GM12878 (cell line): ENCODE data around the gene TGM5. TPM values are rescaled to one million over a fixed set of nuclear protein-coding genes. Genes with fewer than 3 reads are reported as not detected.

Experiments used
- BCL11A ChIP-seq: IDR thresholded peaks from 2 replicates; pipeline ENCODE4 v1.6.1; 2011; ENCODE audit warnings: low read depth, low read length
- CEBPZ ChIP-seq: fragments of 150-350 bp; IDR thresholded peaks from 2 replicates; pipeline ENCODE4 v1.6.1; 2016; ENCODE audit warnings: low read depth, low read length
- CHD2 ChIP-seq: IDR thresholded peaks from 2 replicates; pipeline ENCODE4 v1.6.1; 2011; ENCODE audit warnings: low read depth, low read length, improper control_type of control experiment, borderline replicate concordance
- MAX ChIP-seq: IDR thresholded peaks from 2 replicates; pipeline ENCODE4 v1.6.1; 2012; ENCODE audit warnings: low read depth, low read length, improper control_type of control experiment
- NKRF ChIP-seq: fragments of 450-650 bp; conservative IDR thresholded peaks from 2 replicates; pipeline ENCODE4 v1.6.1; 2017; ENCODE audit warnings: mild to moderate bottlenecking, moderate library complexity
- POLR2AphosphoS5 ChIP-seq: IDR thresholded peaks from 2 replicates; pipeline ENCODE4 v1.6.1; 2011; ENCODE audit warnings: mild to moderate bottlenecking, low read length, inconsistent platforms
- ZBTB40 ChIP-seq: fragments of 450-650 bp; IDR thresholded peaks from 2 replicates; pipeline ENCODE4 v1.6.1; 2016; ENCODE audit warnings: mild to moderate bottlenecking, moderate library complexity, borderline replicate concordance
- polyA plus RNA-seq, 11 experiments: library from polyadenylated mRNA; depleted of rRNA in 4 of 11; unstranded in 6 of 11; stranded (reverse) in 5 of 11; fragments of >200 nt; fragmentation: Nextera tagmentation in 4 of 11; fragmentation: Illumina TruSeq in 1 of 11; extraction: Ambion mirVana in 4 of 11; extraction: Trizol in 1 of 11; gene quantifications; 1 replicate in 1 of 11; 2 replicates in 10 of 11; pipeline versions ENCODE4 v1.2.1 to v1.2.3, GENCODE V29; 2011 to 2016; ENCODE audit warnings: inconsistent platforms in 2 of 11, missing spikeins in 2 of 11, low read depth in 1 of 11
- total RNA-seq, 4 experiments: library from RNA; depleted of rRNA in 3 of 4; stranded (reverse); fragments of >200 nt in 3 of 4; fragmentation: Illumina TruSeq in 1 of 4; extraction: Trizol in 1 of 4; gene quantifications; 2 replicates each; pipeline versions ENCODE4 v1.2.1 to v1.2.3, GENCODE V29; 2013 to 2021

TGM5 gene
- total and polyA plus RNA-seq, 10 of the 15 experiments (the other 5 are each of a cell fraction or from before 2014, with no cell fraction given): 4.4 to 27.1 (median 5.6) TPM

GRCh38 chr15:43204016-43204901 lies 62.5 kb downstream of the TGM5 start (continued):
- TF ChIP-seq ZBTB40: no peak
- TF ChIP-seq POLR2AphosphoS5: no peak
- no peak for TF ChIP-seq CHD2
- no peak for TF ChIP-seq BCL11A
- no peak for TF ChIP-seq NKRF
- no peak for TF ChIP-seq MAX
- no peak for TF ChIP-seq CEBPZ
